ENCODE measurements around the gene RIPOR3. TPM values are rescaled to one million over a fixed set of nuclear protein-coding genes. Genes with fewer than 3 reads are reported as not detected.
A peak's percentile ranks its signal among the peaks of the same experiment; 100 is the strongest.

The RIPOR3 gene
- total RNA-seq, 6 donors from 2014 or later = 2.1 to 36.7 (median 5.1) TPM

GRCh38 chr20:50670126-50670862 is 21.0 kb downstream of the RIPOR3 start:
- H3K9me3 ChIP-seq = no peaks in the 10 kb centered on the region
- TF ChIP-seq POLR2AphosphoS5 (IDR thresholded peaks at IDR 0.05) (no peak), EP300 (IDR thresholded peaks at IDR 0.05) (no peak), CTCF (IDR thresholded peaks at IDR 0.05) (no peak), POLR2A (IDR thresholded peaks at IDR 0.05) (no peak)
- no peak overlapping the region for H3K4me3 ChIP-seq
- no peaks in the 10 kb centered on the region for H3K4me1 ChIP-seq
- 80 to 93% methylated on average over 12 of the region's 12 CpGs for WGBS, 2 donors
- peak in 1 of 2 donors; percentile 30 for ATAC-seq (ENCODE audit: low FRiP score in 2 of 2)
- no peak overlapping the region for H3K27ac ChIP-seq
- H3K27me3 ChIP-seq = no peaks in the 10 kb centered on the region
- H3K36me3 ChIP-seq = no peaks in the 10 kb centered on the region
- DNase-seq = no peak

- Histone ChIP-seq H3K27ac (no peak overlapping the region), H3K27me3 (no peaks in the 10 kb centered on the region), H3K4me1 (no peaks in the 10 kb centered on the region), H3K36me3 (no peaks in the 10 kb centered on the region), H3K4me3 (no peak overlapping the region), H3K9me3 (no peaks in the 10 kb centered on the region)
- DNase-seq (no peak), ATAC-seq (ENCODE audit: low FRiP score in 2 of 2) (no peak)
- WGBS, 2 donors = 94 to 95% methylated on average over 4 of the region's 4 CpGs
- no peak for TF ChIP-seq POLR2A (IDR thresholded peaks at IDR 0.05)
- no peak for TF ChIP-seq CTCF (IDR thresholded peaks at IDR 0.05)
- no peak for TF ChIP-seq EP300 (IDR thresholded peaks at IDR 0.05)
- no peak for TF ChIP-seq POLR2AphosphoS5 (IDR thresholded peaks at IDR 0.05)
Measured at GRCh38 chr20:50668798-50669197, 22.5 kb downstream of the RIPOR3 start.

GRCh38 chr20:50668326-50668725 is 23.0 kb downstream of the RIPOR3 start:
- WGBS, 2 donors = 96% methylated on average over 6 of the region's 6 CpGs
- H3K4me1 ChIP-seq = peaks cover 0 to under 1% (median 0%) of the 10 kb centered on the region in 4 donors
- no peak overlapping the region for H3K27ac ChIP-seq
- no peak for TF ChIP-seq EP300 (IDR thresholded peaks at IDR 0.05)
- no peak for TF ChIP-seq POLR2AphosphoS5 (IDR thresholded peaks at IDR 0.05)
- TF ChIP-seq CTCF (IDR thresholded peaks at IDR 0.05) = no peak
- TF ChIP-seq POLR2A (IDR thresholded peaks at IDR 0.05) = no peak
- no peaks in the 10 kb centered on the region for H3K9me3 ChIP-seq
- no peaks in the 10 kb centered on the region for H3K36me3 ChIP-seq
- H3K4me3 ChIP-seq = no peak overlapping the region
- no peak for DNase-seq
- ATAC-seq (ENCODE audit: low FRiP score in 2 of 2) = no peak
- H3K27me3 ChIP-seq = no peaks in the 10 kb centered on the region

GRCh38 chr20:50666709-50667298 is 24.5 kb downstream of the RIPOR3 start:
- no peaks in the 10 kb centered on the region for H3K36me3 ChIP-seq
- H3K27me3 ChIP-seq = no peaks in the 10 kb centered on the region
- no peaks in the 10 kb centered on the region for H3K9me3 ChIP-seq
- WGBS, 2 donors = 82 to 88% methylated on average over 9 of the region's 9 CpGs
- peaks cover 0 to 7% (median 4%) of the 10 kb centered on the region in 4 donors for H3K4me1 ChIP-seq
- H3K27ac ChIP-seq = no peak overlapping the region
- no peak for DNase-seq
- H3K4me3 ChIP-seq = no peak overlapping the region
- TF ChIP-seq EP300 (IDR thresholded peaks at IDR 0.05) (no peak), POLR2AphosphoS5 (IDR thresholded peaks at IDR 0.05) (no peak)
- ATAC-seq (ENCODE audit: low FRiP score in 2 of 2) = no peak

GRCh38 chr20:50664254-50664653 is 27.1 kb downstream of the RIPOR3 start:
- no peak overlapping the region for H3K27ac ChIP-seq
- WGBS, 2 donors = 86 to 89% methylated on average over 11 of the region's 11 CpGs
- no peak for ATAC-seq (ENCODE audit: low FRiP score in 2 of 2)

More at GRCh38 chr20:50664254-50664653, 27.1 kb downstream of the RIPOR3 start:
- no peak for DNase-seq
- Histone ChIP-seq H3K27me3 (no peaks in the 10 kb centered on the region), H3K4me3 (no peak overlapping the region), H3K4me1 (peaks cover 0 to 28% (median 15%) of the 10 kb centered on the region in 4 donors), H3K9me3 (no peaks in the 10 kb centered on the region), H3K36me3 (no peaks in the 10 kb centered on the region)
- TF ChIP-seq EP300 (IDR thresholded peaks at IDR 0.05) (no peak), POLR2A (IDR thresholded peaks at IDR 0.05) (no peak), POLR2AphosphoS5 (IDR thresholded peaks at IDR 0.05) (no peak), CTCF (IDR thresholded peaks at IDR 0.05) (no peak)
